Keratinocyte (primary cell): ENCODE results near the gene TTC3. TPM values are rescaled to one million over a fixed set of nuclear protein-coding genes. Genes with fewer than 3 reads are reported as not detected.

Experiments used
- DNase-seq: peaks from one replicate; pipeline ENCODE4 v3.0.0-alpha.2; 2011; ENCODE audit warnings: low read depth, missing footprints, low spot score
- FAIRE-seq: peaks from 2 replicates; lab custom pipeline; 2011; peaks lifted over from hg19 to GRCh38; lab: Jason Lieb, UNC
- H2AFZ ChIP-seq: 2 replicates; pipeline ENCODE4 v1.6.0; 2012; ENCODE audit warnings: low read length, control low read depth, inconsistent platforms; ENCODE audit not compliant: control insufficient read depth
- H3K27ac ChIP-seq: 2 replicates; pipeline ENCODE4 v1.5.1; 2011; ENCODE audit warnings: low read length; ENCODE audit not compliant: control insufficient read depth, insufficient read depth
- H3K27me3 ChIP-seq: 3 replicates; pipeline ENCODE4 v1.6.0; 2011; ENCODE audit warnings: low read length; ENCODE audit not compliant: control insufficient read depth, insufficient read depth; ENCODE audit errors: extremely low read depth
- H3K36me3 ChIP-seq, 2 experiments: 2 replicates in 1 of 2; 3 replicates in 1 of 2; pipeline ENCODE4 v1.5.1; 2011; ENCODE audit warnings: low read length in 2 of 2, mild to moderate bottlenecking in 1 of 2; ENCODE audit not compliant: control insufficient read depth in 2 of 2, insufficient read depth in 2 of 2; ENCODE audit errors: extremely low read depth in 1 of 2
- H3K4me1 ChIP-seq: 3 replicates; pipeline ENCODE4 v1.5.1; 2011; ENCODE audit warnings: low read length; ENCODE audit not compliant: control insufficient read depth, insufficient read depth; ENCODE audit errors: extremely low read depth
- H3K4me2 ChIP-seq: 3 replicates; pipeline ENCODE4 v1.6.0; 2011; ENCODE audit warnings: low read depth, low read length; ENCODE audit not compliant: control insufficient read depth, insufficient read depth; ENCODE audit errors: extremely low read depth
- H3K4me3 ChIP-seq, 3 experiments: fragments of 200-600 bp in 1 of 3; sonication (generic) in 1 of 3; 2 replicates in 2 of 3; 3 replicates in 1 of 3; pipeline ENCODE4 v1.5.1; 2011 to 2016; ENCODE audit warnings: low read length in 3 of 3, mild to moderate bottlenecking in 3 of 3, control low read depth in 2 of 3, inconsistent platforms in 1 of 3, low read depth in 1 of 3, mixed read lengths in 1 of 3, mixed run types in 1 of 3, moderate library complexity in 1 of 3; ENCODE audit not compliant: control insufficient read depth in 2 of 3, insufficient read depth in 2 of 3; ENCODE audit errors: extremely low read depth in 1 of 3
- H3K79me2 ChIP-seq: 2 replicates; pipeline ENCODE4 v1.6.0; 2012; ENCODE audit warnings: low read length; ENCODE audit not compliant: control insufficient read depth, insufficient read depth
- H3K9ac ChIP-seq: 3 replicates; pipeline ENCODE4 v1.6.0; 2011; ENCODE audit warnings: low read length; ENCODE audit not compliant: control insufficient read depth, insufficient read depth; ENCODE audit errors: extremely low read depth
- H3K9me1 ChIP-seq: 3 replicates; pipeline ENCODE4 v1.6.0; 2011; ENCODE audit warnings: low read length; ENCODE audit not compliant: control insufficient read depth, insufficient read depth; ENCODE audit errors: extremely low read depth
- H3K9me3 ChIP-seq: 2 replicates; pipeline ENCODE4 v1.5.1; 2012; ENCODE audit warnings: low read depth, low read length; ENCODE audit not compliant: control insufficient read depth
- H4K20me1 ChIP-seq: 3 replicates; pipeline ENCODE4 v1.6.0; 2011; ENCODE audit warnings: low read length; ENCODE audit not compliant: control insufficient read depth, insufficient read depth; ENCODE audit errors: extremely low read depth
- EZH2 ChIP-seq: IDR thresholded peaks from one replicate; pipeline ENCODE4 v1.6.1; 2012; ENCODE audit warnings: inconsistent platforms, mild to moderate bottlenecking, low read length, moderate library complexity
- dilution Hi-C: fragments of 300-500 bp; cut with MboI; formaldehyde crosslinking; loops from one replicate; pipeline ENCODE4 v1.7.0; 2020; ENCODE audit warnings: low sequenced_read_pairs; ENCODE audit not compliant: extremely low pct_ligation_motif_present
- polyA plus RNA-seq, 5 experiments: library from polyadenylated mRNA; depleted of rRNA in 3 of 5; stranded (reverse) in 3 of 5; stranded (forward) in 1 of 5; unstranded in 1 of 5; fragments of >200 nt; gene quantifications; 1 replicate in 1 of 5; 2 replicates in 3 of 5; 3 replicates in 1 of 5; pipeline versions ENCODE4 v1.2.1 to v1.2.3, GENCODE V29; 2011 to 2012; ENCODE audit warnings: missing spikeins in 2 of 5, low read depth in 1 of 5, low replicate concordance in 1 of 5
- small RNA-seq, 3 experiments: library from RNA; depleted of rRNA; stranded (forward); fragments of <200 nt; gene quantifications; one replicate each; pipeline ENCODE3, GENCODE V24; 2012; ENCODE audit warnings: low read depth in 3 of 3, low replicate concordance in 1 of 3; ENCODE audit not compliant: insufficient read length in 3 of 3
- TF ChIP-seq, protein P1 (sequence below), 3 experiments: IDR thresholded peaks in 1 of 3; conservative IDR thresholded peaks in 1 of 3; optimal IDR thresholded peaks in 1 of 3; 2 replicates in 2 of 3; 3 replicates in 1 of 3; pipeline versions ENCODE3 to v1.5.1; 2011; ENCODE audit warnings: low read length in 3 of 3, mild to moderate bottlenecking in 3 of 3, moderate library complexity in 2 of 3, control low read depth in 1 of 3, inconsistent platforms in 1 of 3; ENCODE audit not compliant: insufficient read depth in 2 of 3; ENCODE audit errors: extremely low read depth in 1 of 3

The TTC3 gene
- polyA plus RNA-seq, 1 donor (not counting 4 experiments of a cell fraction or from before 2014, with no cell fraction given): 38.5 TPM

DNA sequence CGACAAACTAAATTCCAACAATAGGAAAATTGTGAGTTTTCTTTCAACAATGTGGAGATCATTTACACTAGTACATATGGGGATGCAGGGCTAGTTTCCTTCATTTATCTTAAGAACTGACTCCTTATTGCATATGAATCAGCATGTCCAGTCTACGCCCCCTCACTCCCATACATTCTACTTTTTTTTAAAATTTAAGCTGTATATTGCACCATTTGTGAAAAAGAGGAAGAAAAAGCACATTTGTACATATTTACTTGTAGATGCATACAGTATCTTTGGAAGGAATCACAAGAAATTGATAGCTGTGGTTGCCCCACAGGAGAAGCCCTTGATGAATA lies 178.2 kb downstream of the TTC3 start:
- Histone ChIP-seq H4K20me1 (no peaks in the 10 kb centered on the region), H3K9me3 (no peaks in the 10 kb centered on the region), H3K9me1 (no peaks in the 10 kb centered on the region), H3K9ac (no peak overlapping the region), H3K79me2 (peaks cover 70% of the 10 kb centered on the region), H3K4me1 (no peaks in the 10 kb centered on the region), H3K27ac (no peak overlapping the region), H3K27me3 (no peaks in the 10 kb centered on the region), H3K4me2 (no peak overlapping the region), H2AFZ (no peak overlapping the region), H3K36me3 (no peaks in the 10 kb centered on the region), H3K4me3 (no peak overlapping the region)
- DNase-seq (no peak), FAIRE-seq (peak; percentile 36)
- dilution Hi-C loops: no loop called here
- TF ChIP-seq, protein P1, sequence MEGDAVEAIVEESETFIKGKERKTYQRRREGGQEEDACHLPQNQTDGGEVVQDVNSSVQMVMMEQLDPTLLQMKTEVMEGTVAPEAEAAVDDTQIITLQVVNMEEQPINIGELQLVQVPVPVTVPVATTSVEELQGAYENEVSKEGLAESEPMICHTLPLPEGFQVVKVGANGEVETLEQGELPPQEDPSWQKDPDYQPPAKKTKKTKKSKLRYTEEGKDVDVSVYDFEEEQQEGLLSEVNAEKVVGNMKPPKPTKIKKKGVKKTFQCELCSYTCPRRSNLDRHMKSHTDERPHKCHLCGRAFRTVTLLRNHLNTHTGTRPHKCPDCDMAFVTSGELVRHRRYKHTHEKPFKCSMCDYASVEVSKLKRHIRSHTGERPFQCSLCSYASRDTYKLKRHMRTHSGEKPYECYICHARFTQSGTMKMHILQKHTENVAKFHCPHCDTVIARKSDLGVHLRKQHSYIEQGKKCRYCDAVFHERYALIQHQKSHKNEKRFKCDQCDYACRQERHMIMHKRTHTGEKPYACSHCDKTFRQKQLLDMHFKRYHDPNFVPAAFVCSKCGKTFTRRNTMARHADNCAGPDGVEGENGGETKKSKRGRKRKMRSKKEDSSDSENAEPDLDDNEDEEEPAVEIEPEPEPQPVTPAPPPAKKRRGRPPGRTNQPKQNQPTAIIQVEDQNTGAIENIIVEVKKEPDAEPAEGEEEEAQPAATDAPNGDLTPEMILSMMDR (optimal IDR thresholded peaks at IDR 0.05 in 1 of 3, IDR thresholded peaks at IDR 0.05 in 1 of 3, conservative IDR thresholded peaks at IDR 0.05 in 1 of 3; ENCODE audit: extremely low read depth in 1 of 3, insufficient read depth in 2 of 3, low read length in 3 of 3): no peak
- no peak for TF ChIP-seq EZH2

Small RNA genes within 50 kb of the gene (small RNA-seq; reads per million reads assigned to genes)
- gene RN7SL678P (0 reads per million in 3 experiments), gene RNU6-696P (0 reads per million in 3 experiments)

Other genes with a start within 250 kb of the TTC3 start
- gene HLCS, start 106.6 kb upstream of the TTC3 start, polyA plus RNA-seq: 9.2 to 12.9 TPM (median 11.5 TPM) in 3 replicates
- 0.05 to 0.07 TPM in 2 of 3 replicates, not detected in the other for gene RIPPLY3, start 66.6 kb upstream of the TTC3 start, polyA plus RNA-seq
- gene PIGP, start 183 bp upstream of the TTC3 start, polyA plus RNA-seq: 12.3 to 31.8 TPM (median 22.4 TPM) in 3 replicates
- 38.6 to 46.1 TPM (median 41.3 TPM) in 3 replicates for gene VPS26C, start 194.1 kb downstream of the TTC3 start, polyA plus RNA-seq